HS-27A (cell line): ENCODE results near the gene PIGU.

Experiments used
- DNase-seq: peaks from one replicate; pipeline ENCODE4 v3.0.0-alpha.2; 2012; ENCODE audit warnings: low read depth, missing footprints

Gene PIGU

GRCh38 chr20:34512266-34512954, 164.5 kb downstream of the PIGU start:
- no peak for DNase-seq

GRCh38 chr20:34511891-34512265, 165.0 kb downstream of the PIGU start:
- no peak for DNase-seq

DNA sequence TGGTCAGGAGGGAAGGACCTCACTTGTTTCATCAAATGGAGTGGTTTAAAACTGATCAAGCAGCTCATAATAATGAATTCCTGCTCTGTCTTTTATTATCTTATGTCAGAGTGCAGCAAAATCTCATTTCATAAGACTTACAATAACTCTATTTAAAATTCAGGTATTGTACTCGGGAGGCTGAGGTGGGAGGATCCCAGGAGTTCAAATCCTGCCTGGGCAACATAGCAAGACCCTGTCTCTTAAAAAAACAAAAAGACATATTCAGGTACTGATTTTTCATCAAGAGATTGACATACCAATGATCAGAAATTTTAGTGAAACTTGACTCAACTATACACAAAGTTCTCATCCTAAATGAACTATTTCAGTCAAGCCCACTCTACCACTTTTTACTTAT, 166.3 kb downstream of the PIGU start:
- no peak for DNase-seq
